HTERT RPE-1 (cell line): ENCODE results near the gene SAXO2.
"Not testable (repeated sequence)": the region's sequence is repeated elsewhere in the genome, so short reads cannot be mapped to it uniquely, and the experiment has no call there.

ENCODE experiments used
- in situ Hi-C: fragments of 300-500 bp; cut with MboI; formaldehyde crosslinking; loops from 4 replicates; pipeline ENCODE4 v1.14.3; 2020; ENCODE audit warnings: low sequenced_read_pairs

Gene SAXO2

GRCh38 chr15:82332711-82333602, 70.3 kb downstream of the SAXO2 start:
- in situ Hi-C loops, result not testable (repeated sequence)

GRCh38 chr15:82333603-82334553, 71.3 kb downstream of the SAXO2 start:
- in situ Hi-C loops, result not testable (repeated sequence)
